WTC11 (cell line): ENCODE measurements around the gene GPER1. TPM values are rescaled to one million over a fixed set of nuclear protein-coding genes. Genes with fewer than 3 reads are reported as not detected.

Experiments used
- ATAC-seq: fragments of 200-7000 bp; cut with Tn5 transposase; 2 replicates; pipeline ENCODE4 v1.10.0; 2021; ENCODE audit warnings: mild to moderate bottlenecking, moderate library complexity
- CTCF ChIA-PET: fragments of 300-600 bp; sonication (Branson Sonifier 250); formaldehyde crosslinking; loops from one replicate; lab custom pipeline; 2021; ENCODE audit warnings: antibody characterized with exemption; lab: Charles Lee
- POLR2A ChIA-PET: fragments of 350-600 bp; sonication (Branson Sonifier 250); formaldehyde crosslinking; loops from one replicate; lab custom pipeline; 2021; ENCODE audit warnings: antibody characterized with exemption; lab: Charles Lee
- DNase-seq: peaks from one replicate; pipeline ENCODE4 v3.0.0; 2021; ENCODE audit warnings: low spot score
- H3K27ac Mint-ChIP-seq: 2 replicates; pipeline ENCODE4 v1.8.0; 2021; ENCODE audit warnings: mixed read lengths
- H3K27me3 Mint-ChIP-seq: 2 replicates; pipeline ENCODE4 v1.8.0; 2021; ENCODE audit warnings: low read depth, mild to moderate bottlenecking, moderate library complexity, mixed read lengths
- H3K36me3 Mint-ChIP-seq: 2 replicates; pipeline ENCODE4 v1.8.0; 2021; ENCODE audit warnings: mixed read lengths
- H3K4me1 Mint-ChIP-seq: 2 replicates; pipeline ENCODE4 v1.8.0; 2022; ENCODE audit warnings: mixed read lengths
- H3K4me3 Mint-ChIP-seq: 2 replicates; pipeline ENCODE4 v1.8.0; 2021; ENCODE audit warnings: mild to moderate bottlenecking, moderate library complexity, mixed read lengths
- H3K9me3 Mint-ChIP-seq: 2 replicates; pipeline ENCODE4 v1.8.0; 2021; ENCODE audit warnings: mixed read lengths
- AR ChIP-seq: fragments of 250-450 bp; sonication (Bioruptor Pico); IDR thresholded peaks from 2 replicates; pipeline ENCODE4 v1.9.0; 2021; ENCODE audit warnings: mild to moderate bottlenecking
- ATF6 ChIP-seq: sonication (generic); formaldehyde crosslinking; IDR thresholded peaks from 2 replicates; pipeline ENCODE4 v1.8.1; 2023; ENCODE audit warnings: mild to moderate bottlenecking, missing genetic modification reagents
- CREM ChIP-seq: sonication (generic); formaldehyde crosslinking; IDR thresholded peaks from 2 replicates; pipeline ENCODE4 v1.8.1; 2022; ENCODE audit warnings: mild to moderate bottlenecking, missing genetic modification reagents, moderate library complexity
- FOXP1 ChIP-seq: sonication (generic); formaldehyde crosslinking; IDR thresholded peaks from 2 replicates; pipeline ENCODE4 v1.8.0; 2022; ENCODE audit warnings: missing genetic modification reagents, mild to moderate bottlenecking, moderate library complexity, borderline replicate concordance
- GRHL2 ChIP-seq: fragments of 250-450 bp; sonication (Bioruptor Pico); IDR thresholded peaks from 2 replicates; pipeline ENCODE4 v1.8.0; 2022; ENCODE audit warnings: mild to moderate bottlenecking, moderate library complexity; ENCODE audit not compliant: insufficient replicate concordance, severe bottlenecking
- IRF1 ChIP-seq: sonication (generic); formaldehyde crosslinking; IDR thresholded peaks from 2 replicates; pipeline ENCODE4 v1.8.0; 2023; ENCODE audit warnings: missing genetic modification reagents
- KAT7 ChIP-seq: sonication (generic); formaldehyde crosslinking; IDR thresholded peaks from 2 replicates; pipeline ENCODE4 v1.8.1; 2023; ENCODE audit warnings: missing genetic modification reagents, mild to moderate bottlenecking, borderline replicate concordance
- MLX ChIP-seq: sonication (generic); formaldehyde crosslinking; IDR thresholded peaks from 2 replicates; pipeline ENCODE4 v1.8.1; 2023; ENCODE audit warnings: mild to moderate bottlenecking, missing genetic modification reagents, moderate library complexity
- NFE2L1 ChIP-seq: sonication (generic); formaldehyde crosslinking; IDR thresholded peaks from 2 replicates; pipeline ENCODE4 v1.8.1; 2023; ENCODE audit warnings: missing genetic modification reagents
- NR1H2 ChIP-seq: sonication (generic); formaldehyde crosslinking; IDR thresholded peaks from 2 replicates; pipeline ENCODE4 v1.9.0; 2021; ENCODE audit warnings: mild to moderate bottlenecking, moderate library complexity, missing genetic modification reagents
- SP1 ChIP-seq: sonication (generic); formaldehyde crosslinking; conservative IDR thresholded peaks from 2 replicates; pipeline ENCODE4 v1.8.1; 2022; ENCODE audit warnings: missing genetic modification reagents
- USF1 ChIP-seq: sonication (generic); formaldehyde crosslinking; IDR thresholded peaks from 2 replicates; pipeline ENCODE4 v1.8.0; 2022; ENCODE audit warnings: mild to moderate bottlenecking, missing genetic modification reagents
- ZBTB21 ChIP-seq: sonication (generic); formaldehyde crosslinking; IDR thresholded peaks from 2 replicates; pipeline ENCODE4 v1.8.1; 2023; ENCODE audit warnings: mild to moderate bottlenecking, missing genetic modification reagents, borderline replicate concordance
- ZNF263 ChIP-seq: sonication (generic); formaldehyde crosslinking; IDR thresholded peaks from 2 replicates; pipeline ENCODE4 v1.8.1; 2022; ENCODE audit warnings: low read depth, mild to moderate bottlenecking, moderate library complexity, missing genetic modification reagents
- ZNF281 ChIP-seq: sonication (generic); formaldehyde crosslinking; IDR thresholded peaks from 2 replicates; pipeline ENCODE4 v1.8.0; 2023; ENCODE audit warnings: mild to moderate bottlenecking, missing genetic modification reagents
- total RNA-seq: library from RNA; stranded (reverse); gene quantifications from 3 replicates; pipeline ENCODE4 v1.2.3, GENCODE V29; 2021
- TF ChIP-seq, protein P1 (sequence below): sonication (generic); formaldehyde crosslinking; IDR thresholded peaks from 2 replicates; pipeline ENCODE4 v1.8.1; 2023; ENCODE audit warnings: mild to moderate bottlenecking, missing genetic modification reagents, moderate library complexity
- TF ChIP-seq, protein P2 (sequence below): sonication (generic); formaldehyde crosslinking; IDR thresholded peaks from 2 replicates; pipeline ENCODE4 v1.8.1; 2022; ENCODE audit warnings: low read depth, mild to moderate bottlenecking, moderate library complexity, missing genetic modification reagents, borderline replicate concordance

GPER1 gene
- total RNA-seq, 1 experiment from 2014 or later: 0.28 TPM

DNA sequence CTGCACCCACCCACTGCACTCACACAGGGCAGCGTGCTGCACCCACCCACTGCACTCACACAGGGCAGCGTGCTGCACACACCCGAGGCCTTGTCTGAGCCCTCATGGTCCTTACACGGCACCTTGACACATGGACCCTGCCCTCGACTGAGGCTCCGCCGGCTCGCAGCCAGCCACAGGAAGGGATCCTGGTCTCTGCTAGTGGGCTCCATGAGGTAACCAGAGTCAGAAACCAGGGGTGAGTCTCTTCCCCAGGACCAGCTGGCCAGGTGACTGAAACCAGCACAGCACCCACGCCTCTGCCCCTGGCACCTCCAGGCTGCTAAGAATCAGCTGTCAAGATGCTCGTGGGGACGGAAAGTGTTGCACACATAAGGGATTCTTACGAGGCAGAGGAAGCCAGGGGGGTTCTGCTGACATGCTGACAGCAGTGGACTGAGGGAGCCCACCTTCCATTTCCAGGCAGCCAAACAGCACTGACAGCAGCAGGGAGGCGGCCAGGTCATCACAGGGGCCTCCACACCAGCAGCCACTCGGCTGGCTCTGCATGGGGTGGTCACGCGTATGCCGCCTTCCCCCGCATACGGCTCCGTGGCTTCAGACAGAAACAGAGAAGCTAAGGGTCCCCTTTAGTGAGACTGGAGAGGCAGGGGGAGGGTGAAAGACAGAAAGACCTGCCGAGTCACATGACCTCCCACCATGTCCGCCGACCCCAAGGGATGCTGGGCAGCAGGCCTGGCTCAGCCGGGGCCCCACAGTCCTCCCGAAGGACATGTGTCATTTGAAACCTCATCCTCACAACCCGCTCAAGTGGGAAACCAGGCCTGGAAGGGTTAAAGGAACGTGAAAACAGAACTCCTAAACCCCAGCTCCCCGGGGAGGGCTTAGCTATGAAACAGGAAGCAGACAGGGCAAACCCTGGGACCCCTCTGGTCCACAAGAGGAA is 34.2 kb downstream of the GPER1 start:
- DNase-seq (no peak), ATAC-seq (no peak)
- CTCF ChIA-PET: interaction anchor here (0.8 to 3.4 kb wide), 9 partner anchors 14 to 147 kb away, joined by 3 to 39 read pairs (median 9); partner anchors contain the start of genes COX19 and GPR146
- POLR2A ChIA-PET: no interaction called here
- Mint-ChIP-seq H3K36me3 (peaks cover 25% of the 10 kb centered on the region), H3K27me3 (no peaks in the 10 kb centered on the region), H3K4me1 (peaks cover 8% of the 10 kb centered on the region), H3K4me3 (no peak overlapping the region), H3K27ac (0 out of 2 replicates have a peak overlapping the region, but pooled peaks have one; percentile 41), H3K9me3 (peaks cover 8% of the 10 kb centered on the region)
- TF ChIP-seq IRF1 (CRISPR knock-in tag): no peak
- TF ChIP-seq, protein P1, sequence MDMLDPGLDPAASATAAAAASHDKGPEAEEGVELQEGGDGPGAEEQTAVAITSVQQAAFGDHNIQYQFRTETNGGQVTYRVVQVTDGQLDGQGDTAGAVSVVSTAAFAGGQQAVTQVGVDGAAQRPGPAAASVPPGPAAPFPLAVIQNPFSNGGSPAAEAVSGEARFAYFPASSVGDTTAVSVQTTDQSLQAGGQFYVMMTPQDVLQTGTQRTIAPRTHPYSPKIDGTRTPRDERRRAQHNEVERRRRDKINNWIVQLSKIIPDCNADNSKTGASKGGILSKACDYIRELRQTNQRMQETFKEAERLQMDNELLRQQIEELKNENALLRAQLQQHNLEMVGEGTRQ (CRISPR knock-in tag): peak; percentile 65

DNA sequence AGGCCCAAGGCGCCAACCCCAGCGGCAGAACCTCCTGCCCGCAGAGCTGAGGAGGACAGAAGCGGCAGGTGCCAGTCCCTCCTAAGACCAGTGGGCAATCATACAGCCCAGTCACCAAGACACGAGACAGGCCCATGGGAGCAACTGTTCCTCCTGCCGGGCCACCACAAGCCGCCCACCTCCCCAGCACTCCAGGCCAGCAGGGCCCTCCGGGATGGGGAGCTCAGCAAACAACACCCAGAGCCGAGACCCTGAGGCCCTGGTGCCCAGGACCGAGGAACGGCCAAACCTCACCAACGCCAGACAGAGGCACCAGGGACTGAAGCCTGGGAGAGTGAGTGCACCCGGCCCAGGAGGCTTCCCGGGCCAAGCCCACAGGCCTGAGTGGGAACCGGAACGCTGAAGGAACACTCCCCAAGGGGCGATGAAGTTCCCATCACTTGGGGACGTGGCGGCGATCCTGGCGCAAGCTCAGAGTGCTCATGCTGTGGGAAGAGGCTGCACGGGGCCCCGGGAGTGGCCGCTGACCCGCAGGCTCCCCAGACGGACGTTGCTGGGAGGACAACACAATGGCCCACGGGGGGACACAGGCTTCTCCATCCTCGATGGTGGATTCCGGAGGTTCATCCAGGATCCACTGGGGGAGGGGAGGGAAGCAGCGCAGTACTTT is 35.1 kb downstream of the GPER1 start:
- Mint-ChIP-seq H3K36me3 (peaks cover 17% of the 10 kb centered on the region), H3K4me3 (no peak overlapping the region), H3K27me3 (no peaks in the 10 kb centered on the region), H3K27ac (no peak overlapping the region), H3K9me3 (no peaks in the 10 kb centered on the region), H3K4me1 (peaks cover 8% of the 10 kb centered on the region)
- TF ChIP-seq AR (no peak), ATF6 (CRISPR knock-in tag) (no peak), ZNF281 (CRISPR knock-in tag) (no peak), ZBTB21 (CRISPR knock-in tag) (no peak), MLX (no peak), USF1 (CRISPR knock-in tag) (no peak), FOXP1 (no peak), GRHL2 (CRISPR knock-in tag) (no peak), SP1 (CRISPR knock-in tag) (no peak), ZNF263 (no peak; the same call in 1 of the 2 replicates), NFE2L1 (CRISPR knock-in tag) (no peak), CREM (CRISPR knock-in tag) (no peak), KAT7 (CRISPR knock-in tag) (no peak), NR1H2 (CRISPR knock-in tag) (no peak)
- TF ChIP-seq, protein P2, sequence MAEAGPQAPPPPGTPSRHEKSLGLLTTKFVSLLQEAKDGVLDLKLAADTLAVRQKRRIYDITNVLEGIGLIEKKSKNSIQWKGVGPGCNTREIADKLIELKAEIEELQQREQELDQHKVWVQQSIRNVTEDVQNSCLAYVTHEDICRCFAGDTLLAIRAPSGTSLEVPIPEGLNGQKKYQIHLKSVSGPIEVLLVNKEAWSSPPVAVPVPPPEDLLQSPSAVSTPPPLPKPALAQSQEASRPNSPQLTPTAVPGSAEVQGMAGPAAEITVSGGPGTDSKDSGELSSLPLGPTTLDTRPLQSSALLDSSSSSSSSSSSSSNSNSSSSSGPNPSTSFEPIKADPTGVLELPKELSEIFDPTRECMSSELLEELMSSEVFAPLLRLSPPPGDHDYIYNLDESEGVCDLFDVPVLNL (CRISPR knock-in tag): no peak
- DNase-seq: no peak
- ChIA-PET POLR2A (interaction anchor here (1.1 kb wide), 2 partner anchors 15 to 37 kb away, joined by 3 to 7 read pairs; partner anchors contain the start of gene ZFAND2A), CTCF (interaction anchor here (0.8 to 3.4 kb wide), 30 partner anchors 9 to 643 kb away, joined by 3 to 39 read pairs (median 8); partner anchors contain the start of genes COX19, CYP2W1, GPER1 and GPR146)
- ATAC-seq: no peak
